ENCODE data around the gene SOWAHA. TPM values are rescaled to one million over a fixed set of nuclear protein-coding genes. Genes with fewer than 3 reads are reported as not detected.
A peak's percentile ranks its signal among the peaks of the same experiment; 100 is the strongest.

The SOWAHA gene
- total RNA-seq, 1 experiment from 2014 or later = 0.20 TPM

GRCh38 chr5:132813599-132814502, 749 bp downstream of the SOWAHA start:
- H2AFZ ChIP-seq (ENCODE audit: low read length) = no peak overlapping the region
- no peak overlapping the region for H2BK20ac ChIP-seq (ENCODE audit: low read depth, low read length, poor library complexity, severe bottlenecking)
- peaks cover 0 to 4% of the 10 kb centered on the region in 2 experiments; a peak in 3 of 5 replicates for H3K9me3 Mint-ChIP-seq
- H3K23me2 ChIP-seq (ENCODE audit: insufficient read length, low read depth, low read length, poor library complexity, severe bottlenecking) = no peaks in the 10 kb centered on the region
- no peak overlapping the region for H2BK12ac ChIP-seq (ENCODE audit: insufficient read length, low read depth, low read length)
- peaks cover 86% of the 10 kb centered on the region for H3K27me3 Mint-ChIP-seq (ENCODE audit: low read depth)
- H3K4me1 ChIP-seq (ENCODE audit: insufficient read depth, low read length) = no peaks in the 10 kb centered on the region
- H2BK5ac ChIP-seq (ENCODE audit: insufficient read length, low read length) = no peak overlapping the region
- no peaks in the 10 kb centered on the region for H3K79me2 ChIP-seq (ENCODE audit: insufficient read depth, low read length)
- peak overlapping the region in 1 of 2 experiments; percentile 30; a peak in 2 of 5 replicates for H3K4me3 Mint-ChIP-seq
- H4K91ac ChIP-seq (ENCODE audit: insufficient read length, low read depth, low read length) = no peak overlapping the region
- H3K9me3 ChIP-seq (ENCODE audit: control insufficient read depth, low read depth, low read length) = no peaks in the 10 kb centered on the region
- no peaks in the 10 kb centered on the region for H3K79me1 ChIP-seq (ENCODE audit: insufficient read depth, low read depth, low read length, poor library complexity, severe bottlenecking)
- H3T11ph ChIP-seq (ENCODE audit: low read length) = no peak overlapping the region
- H3K4me2 ChIP-seq (ENCODE audit: insufficient read depth, insufficient read length, low read length) = peak overlapping the region; percentile 15
- no peak overlapping the region for H3K18ac ChIP-seq (ENCODE audit: insufficient read length, low read depth, low read length)
- H2AK5ac ChIP-seq (ENCODE audit: insufficient read length, low read length) = no peak overlapping the region
- no peak overlapping the region for H3K4ac ChIP-seq (ENCODE audit: low read depth, low read length)
- no peak overlapping the region for H2BK120ac ChIP-seq (ENCODE audit: low read depth, low read length, poor library complexity, severe bottlenecking)
- peak; percentile 67 for DNase-seq
- no peak overlapping the region for H3K23ac ChIP-seq (ENCODE audit: insufficient read length, low read depth, low read length)
- TF ChIP-seq, protein P1, sequence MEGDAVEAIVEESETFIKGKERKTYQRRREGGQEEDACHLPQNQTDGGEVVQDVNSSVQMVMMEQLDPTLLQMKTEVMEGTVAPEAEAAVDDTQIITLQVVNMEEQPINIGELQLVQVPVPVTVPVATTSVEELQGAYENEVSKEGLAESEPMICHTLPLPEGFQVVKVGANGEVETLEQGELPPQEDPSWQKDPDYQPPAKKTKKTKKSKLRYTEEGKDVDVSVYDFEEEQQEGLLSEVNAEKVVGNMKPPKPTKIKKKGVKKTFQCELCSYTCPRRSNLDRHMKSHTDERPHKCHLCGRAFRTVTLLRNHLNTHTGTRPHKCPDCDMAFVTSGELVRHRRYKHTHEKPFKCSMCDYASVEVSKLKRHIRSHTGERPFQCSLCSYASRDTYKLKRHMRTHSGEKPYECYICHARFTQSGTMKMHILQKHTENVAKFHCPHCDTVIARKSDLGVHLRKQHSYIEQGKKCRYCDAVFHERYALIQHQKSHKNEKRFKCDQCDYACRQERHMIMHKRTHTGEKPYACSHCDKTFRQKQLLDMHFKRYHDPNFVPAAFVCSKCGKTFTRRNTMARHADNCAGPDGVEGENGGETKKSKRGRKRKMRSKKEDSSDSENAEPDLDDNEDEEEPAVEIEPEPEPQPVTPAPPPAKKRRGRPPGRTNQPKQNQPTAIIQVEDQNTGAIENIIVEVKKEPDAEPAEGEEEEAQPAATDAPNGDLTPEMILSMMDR (conservative IDR thresholded peaks at IDR 0.05) = no peak
- WGBS (ENCODE audit: extremely low coverage, insufficient read length, low lambda C conversion rate) = no CpG with 5 or more reads among the region's 110 CpGs
- H3K14ac ChIP-seq (ENCODE audit: insufficient read depth, low read length) = no peak overlapping the region
- H3K4me1 Mint-ChIP-seq = peaks cover 4 to 14% of the 10 kb centered on the region in 2 experiments
- H3K27ac ChIP-seq (ENCODE audit: insufficient read length, low read depth, low read length) = no peak overlapping the region
- no peak overlapping the region for H3K27ac Mint-ChIP-seq
- no peak overlapping the region for H2BK15ac ChIP-seq (ENCODE audit: low read depth, low read length)
- H3K56ac ChIP-seq (ENCODE audit: insufficient read length, low read depth, low read length) = no peak overlapping the region
- H4K20me1 ChIP-seq (ENCODE audit: control insufficient read depth, insufficient read depth, insufficient read length) = no peaks in the 10 kb centered on the region
- H3K36me3 Mint-ChIP-seq (ENCODE audit: insufficient read depth in 1 of 3, low read depth in 3 of 3) = peaks cover 0 to 4% (median 0%) of the 10 kb centered on the region in 3 experiments; a peak in 3 of 7 replicates
- H4K8ac ChIP-seq (replicated peaks; ENCODE audit: insufficient read length, low read depth, low read length) = no peak overlapping the region
- H4K5ac ChIP-seq (ENCODE audit: insufficient read length, low read depth, low read length) = no peak overlapping the region
- H3K27me3 ChIP-seq (ENCODE audit: insufficient read depth, low read length) = peaks cover 32% of the 10 kb centered on the region
- H3K9ac ChIP-seq (ENCODE audit: extremely low read depth, insufficient read length, low read length) = no peak overlapping the region
